MM.1S (cell line): ENCODE data around the gene PLIN4.

Experiments used
- DNase-seq: peaks from one replicate; pipeline ENCODE4 v3.0.0-alpha.2; 2015
- H2AFZ ChIP-seq: fragments of 300-600 bp; sonication (generic); 2 replicates; pipeline ENCODE4 v1.6.0; 2016; ENCODE audit warnings: antibody characterized with exemption, low read length
- H3F3A ChIP-seq: fragments of 300-600 bp; sonication (generic); 2 replicates; pipeline ENCODE4 v1.6.1; 2016; ENCODE audit warnings: mild to moderate bottlenecking, antibody characterized with exemption, low read length, moderate library complexity, mixed read lengths; ENCODE audit not compliant: insufficient read depth
- H3K27ac ChIP-seq: fragments of 300-600 bp; sonication (generic); 2 replicates; pipeline ENCODE4 v1.5.1; 2016; ENCODE audit warnings: mild to moderate bottlenecking, low read length
- H3K27me3 ChIP-seq: fragments of 300-600 bp; sonication (generic); replicated peaks from 2 replicates; pipeline ENCODE4 v1.6.0; 2016; ENCODE audit warnings: low read length; ENCODE audit not compliant: insufficient read depth
- H3K36me3 ChIP-seq: fragments of 300-600 bp; sonication (generic); replicated peaks from 2 replicates; pipeline ENCODE4 v1.6.1; 2016; ENCODE audit warnings: mild to moderate bottlenecking, low read length, mixed read lengths; ENCODE audit not compliant: insufficient read depth
- H3K4me1 ChIP-seq: fragments of 300-600 bp; sonication (generic); 2 replicates; pipeline ENCODE4 v1.6.1; 2016; ENCODE audit warnings: low read length, mixed read lengths
- H3K4me2 ChIP-seq: fragments of 300-600 bp; sonication (generic); 2 replicates; pipeline ENCODE4 v1.6.0; 2016; ENCODE audit warnings: low read depth, low read length
- H3K4me3 ChIP-seq: fragments of 300-600 bp; sonication (generic); 2 replicates; pipeline ENCODE4 v1.5.1; 2016; ENCODE audit warnings: low read length, mixed read lengths
- H3K79me2 ChIP-seq: fragments of 300-600 bp; sonication (generic); 2 replicates; pipeline ENCODE4 v1.6.1; 2016; ENCODE audit warnings: mixed run types, low read length, mixed read lengths
- H3K9ac ChIP-seq: fragments of 300-600 bp; sonication (generic); 2 replicates; pipeline ENCODE4 v1.6.1; 2016; ENCODE audit warnings: low read length, mixed read lengths
- H3K9me2 ChIP-seq: fragments of 300-600 bp; sonication (generic); replicated peaks from 2 replicates; pipeline ENCODE4 v1.6.1; 2016; ENCODE audit warnings: mild to moderate bottlenecking, low read length, mixed read lengths; ENCODE audit not compliant: insufficient read depth
- H3K9me3 ChIP-seq: fragments of 300-600 bp; sonication (generic); replicated peaks from 2 replicates; pipeline ENCODE4 v1.6.1; 2016; ENCODE audit warnings: mild to moderate bottlenecking, low read length, mixed read lengths; ENCODE audit not compliant: insufficient read depth
- H4K20me1 ChIP-seq: fragments of 300-600 bp; sonication (generic); 2 replicates; pipeline ENCODE4 v1.6.1; 2016; ENCODE audit warnings: mild to moderate bottlenecking, low read length, moderate library complexity, mixed read lengths; ENCODE audit not compliant: insufficient read depth
- EZH2 ChIP-seq: fragments of 300-600 bp; sonication (generic); optimal IDR thresholded peaks from 2 replicates; pipeline ENCODE3; 2017; ENCODE audit warnings: low read depth, mild to moderate bottlenecking, antibody characterized with exemption, low read length, mixed read lengths
- EZH2phosphoT487 ChIP-seq: fragments of 300-600 bp; sonication (generic); IDR thresholded peaks from 2 replicates; pipeline ENCODE4 v1.6.1; 2018; ENCODE audit warnings: antibody characterized with exemption, low read length
- TF ChIP-seq, protein P1 (sequence below): fragments of 300-600 bp; sonication (generic); IDR thresholded peaks from 2 replicates; pipeline ENCODE4 v1.5.1; 2016; ENCODE audit warnings: antibody characterized with exemption, low read length, mixed read lengths

PLIN4 gene

DNA sequence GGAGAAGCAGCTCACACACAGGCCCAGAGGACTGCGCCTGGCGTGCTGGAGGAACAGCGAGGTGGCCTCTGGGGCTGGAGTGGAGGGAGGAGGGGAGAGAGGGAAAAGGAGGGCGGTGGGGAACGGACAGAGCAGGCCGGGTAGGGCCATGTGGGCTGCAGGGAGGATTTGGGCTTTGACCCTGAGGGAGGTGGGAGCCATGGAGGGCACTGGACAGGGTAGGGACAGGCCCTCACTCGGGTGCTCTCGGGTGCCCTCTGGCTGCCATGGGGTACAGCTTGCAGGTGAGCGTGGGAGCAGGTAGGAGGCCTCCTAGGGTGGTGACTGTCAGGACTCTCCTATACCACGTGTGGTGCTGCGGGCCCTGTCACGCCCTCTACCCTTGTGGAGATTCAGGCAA lies 22.8 kb downstream of the PLIN4 start:
- Histone ChIP-seq H3K4me2 (no peak overlapping the region), H3K4me3 (no peak overlapping the region), H3K9me3 (no peaks in the 10 kb centered on the region), H3K27ac (no peak overlapping the region), H3K36me3 (no peaks in the 10 kb centered on the region), H3K9me2 (no peaks in the 10 kb centered on the region), H2AFZ (no peak overlapping the region), H3K9ac (no peak overlapping the region), H3K27me3 (no peaks in the 10 kb centered on the region), H4K20me1 (no peaks in the 10 kb centered on the region), H3K79me2 (no peaks in the 10 kb centered on the region), H3K4me1 (no peaks in the 10 kb centered on the region), H3F3A (no peaks in the 10 kb centered on the region)
- DNase-seq: no peak
- TF ChIP-seq EZH2phosphoT487 (no peak), EZH2 (no peak)
- TF ChIP-seq, protein P1, sequence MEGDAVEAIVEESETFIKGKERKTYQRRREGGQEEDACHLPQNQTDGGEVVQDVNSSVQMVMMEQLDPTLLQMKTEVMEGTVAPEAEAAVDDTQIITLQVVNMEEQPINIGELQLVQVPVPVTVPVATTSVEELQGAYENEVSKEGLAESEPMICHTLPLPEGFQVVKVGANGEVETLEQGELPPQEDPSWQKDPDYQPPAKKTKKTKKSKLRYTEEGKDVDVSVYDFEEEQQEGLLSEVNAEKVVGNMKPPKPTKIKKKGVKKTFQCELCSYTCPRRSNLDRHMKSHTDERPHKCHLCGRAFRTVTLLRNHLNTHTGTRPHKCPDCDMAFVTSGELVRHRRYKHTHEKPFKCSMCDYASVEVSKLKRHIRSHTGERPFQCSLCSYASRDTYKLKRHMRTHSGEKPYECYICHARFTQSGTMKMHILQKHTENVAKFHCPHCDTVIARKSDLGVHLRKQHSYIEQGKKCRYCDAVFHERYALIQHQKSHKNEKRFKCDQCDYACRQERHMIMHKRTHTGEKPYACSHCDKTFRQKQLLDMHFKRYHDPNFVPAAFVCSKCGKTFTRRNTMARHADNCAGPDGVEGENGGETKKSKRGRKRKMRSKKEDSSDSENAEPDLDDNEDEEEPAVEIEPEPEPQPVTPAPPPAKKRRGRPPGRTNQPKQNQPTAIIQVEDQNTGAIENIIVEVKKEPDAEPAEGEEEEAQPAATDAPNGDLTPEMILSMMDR: no peak

DNA sequence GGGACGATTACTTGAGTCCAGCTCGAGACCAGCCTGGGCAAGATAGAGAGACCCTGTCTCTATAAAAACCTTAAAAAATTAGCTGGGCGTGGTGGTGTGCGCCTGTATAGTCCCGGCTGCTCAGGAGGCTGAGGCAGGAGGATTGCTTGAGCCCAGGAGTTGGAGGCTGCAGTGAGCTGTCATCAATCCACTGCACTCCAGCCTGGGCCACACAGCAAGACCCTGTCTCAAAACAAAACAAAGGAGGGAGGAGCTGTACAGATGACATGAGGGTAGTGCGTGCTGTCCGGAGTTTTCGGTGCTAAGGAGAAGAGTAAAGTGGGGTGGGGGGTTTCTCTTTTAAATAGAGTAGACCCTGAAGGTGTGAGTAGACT lies 23.6 kb downstream of the PLIN4 start:
- H3K79me2 ChIP-seq: no peaks in the 10 kb centered on the region
- no peaks in the 10 kb centered on the region for H3K9me2 ChIP-seq
- no peak overlapping the region for H3K27ac ChIP-seq
- no peaks in the 10 kb centered on the region for H4K20me1 ChIP-seq
- no peak overlapping the region for H3K9ac ChIP-seq
- no peak overlapping the region for H3K4me2 ChIP-seq
- no peaks in the 10 kb centered on the region for H3K27me3 ChIP-seq
- no peak overlapping the region for H3K4me3 ChIP-seq
- no peak overlapping the region for H2AFZ ChIP-seq
- no peaks in the 10 kb centered on the region for H3K9me3 ChIP-seq
- no peak for DNase-seq
- TF ChIP-seq EZH2: no peak
- no peak for TF ChIP-seq EZH2phosphoT487
- TF ChIP-seq, protein P1: no peak
- no peaks in the 10 kb centered on the region for H3F3A ChIP-seq
- H3K36me3 ChIP-seq: no peaks in the 10 kb centered on the region
- no peaks in the 10 kb centered on the region for H3K4me1 ChIP-seq

DNA sequence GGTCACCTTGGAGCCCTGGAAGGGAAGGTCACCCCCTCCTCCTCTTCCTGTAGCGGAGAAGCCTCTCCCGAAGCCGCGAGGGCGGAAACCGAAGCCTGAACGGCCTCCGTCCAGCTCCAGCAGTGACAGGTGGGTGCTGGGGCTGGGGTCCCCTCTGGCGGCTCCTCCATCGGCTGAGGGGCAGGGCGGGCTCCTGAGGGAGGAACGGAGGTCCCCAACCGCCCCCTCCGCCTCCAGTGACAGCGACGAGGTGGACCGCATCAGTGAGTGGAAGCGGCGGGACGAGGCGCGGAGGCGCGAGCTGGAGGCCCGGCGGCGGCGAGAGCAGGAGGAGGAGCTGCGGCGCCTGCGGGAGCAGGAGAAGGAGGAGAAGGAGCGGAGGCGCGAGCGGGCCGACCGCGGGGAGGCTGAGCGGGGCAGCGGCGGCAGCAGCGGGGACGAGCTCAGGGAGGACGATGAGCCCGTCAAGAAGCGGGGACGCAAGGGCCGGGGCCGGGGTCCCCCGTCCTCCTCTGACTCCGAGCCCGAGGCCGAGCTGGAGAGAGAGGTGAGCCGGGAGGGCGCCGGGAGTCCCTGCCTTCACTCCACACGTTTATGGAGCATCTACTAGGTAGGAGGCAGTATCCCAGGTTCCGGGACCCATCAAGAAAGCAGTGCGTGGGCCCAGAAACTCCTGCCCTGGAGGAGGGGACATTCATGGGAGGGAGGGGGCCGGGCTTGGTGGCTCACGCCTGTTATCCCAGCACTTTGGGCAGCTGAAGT lies 24.2 kb downstream of the PLIN4 start:
- no peak overlapping the region for H3K4me3 ChIP-seq
- no peaks in the 10 kb centered on the region for H3K79me2 ChIP-seq
- H3K27me3 ChIP-seq: no peaks in the 10 kb centered on the region
- H3K9me2 ChIP-seq: no peaks in the 10 kb centered on the region
- H4K20me1 ChIP-seq: no peaks in the 10 kb centered on the region
- H3K9ac ChIP-seq: no peak overlapping the region
- no peaks in the 10 kb centered on the region for H3K4me1 ChIP-seq
- H3F3A ChIP-seq: no peaks in the 10 kb centered on the region
- TF ChIP-seq, protein P1: no peak
- TF ChIP-seq EZH2phosphoT487: no peak
- no peak for TF ChIP-seq EZH2
- H3K4me2 ChIP-seq: no peak overlapping the region
- no peaks in the 10 kb centered on the region for H3K36me3 ChIP-seq
- no peak overlapping the region for H2AFZ ChIP-seq
- H3K9me3 ChIP-seq: no peaks in the 10 kb centered on the region
- H3K27ac ChIP-seq: no peak overlapping the region
- DNase-seq: no peak
